IgD-negative memory B cell (primary cell): ENCODE measurements around the gene JPT1. TPM values are rescaled to one million over a fixed set of nuclear protein-coding genes. Genes with fewer than 3 reads are reported as not detected.
A peak's percentile ranks its signal among the peaks of the same experiment; 100 is the strongest.

ENCODE experiments used
- H3K27ac Mint-ChIP-seq, 3 donors: one replicate each; pipeline ENCODE4 v1.8.0; 2020 to 2022; ENCODE audit warnings: mild to moderate bottlenecking in 3 of 3, mixed read lengths in 3 of 3, moderate library complexity in 1 of 3
- H3K27me3 Mint-ChIP-seq: one replicate; pipeline ENCODE4 v1.8.0; 2021; ENCODE audit warnings: mixed read lengths
- H3K36me3 Mint-ChIP-seq: one replicate; pipeline ENCODE4 v1.8.0; 2020; ENCODE audit warnings: mild to moderate bottlenecking, mixed read lengths
- H3K4me1 Mint-ChIP-seq, 3 donors: one replicate each; pipeline ENCODE4 v1.8.0; 2020 to 2022; ENCODE audit warnings: mixed read lengths in 3 of 3, mild to moderate bottlenecking in 1 of 3
- H3K4me3 Mint-ChIP-seq, 4 donors: one replicate each; pipeline ENCODE4 v1.8.0; 2020 to 2022; ENCODE audit warnings: mild to moderate bottlenecking in 4 of 4, mixed read lengths in 4 of 4, moderate library complexity in 3 of 4
- H3K9me3 Mint-ChIP-seq, 3 donors: one replicate each; pipeline ENCODE4 v1.8.0; 2020 to 2021; ENCODE audit warnings: mixed read lengths in 3 of 3, mild to moderate bottlenecking in 1 of 3
- polyA plus RNA-seq: library from polyadenylated mRNA; unstranded; fragments of 300-500 nt; fragmentation: Illumina TruSeq; gene quantifications from one replicate; pipeline ENCODE4 v1.2.3, GENCODE V29; 2021

The JPT1 gene, protein sequence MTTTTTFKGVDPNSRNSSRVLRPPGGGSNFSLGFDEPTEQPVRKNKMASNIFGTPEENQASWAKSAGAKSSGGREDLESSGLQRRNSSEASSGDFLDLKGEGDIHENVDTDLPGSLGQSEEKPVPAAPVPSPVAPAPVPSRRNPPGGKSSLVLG
- 150 TPM for polyA plus RNA-seq

DNA sequence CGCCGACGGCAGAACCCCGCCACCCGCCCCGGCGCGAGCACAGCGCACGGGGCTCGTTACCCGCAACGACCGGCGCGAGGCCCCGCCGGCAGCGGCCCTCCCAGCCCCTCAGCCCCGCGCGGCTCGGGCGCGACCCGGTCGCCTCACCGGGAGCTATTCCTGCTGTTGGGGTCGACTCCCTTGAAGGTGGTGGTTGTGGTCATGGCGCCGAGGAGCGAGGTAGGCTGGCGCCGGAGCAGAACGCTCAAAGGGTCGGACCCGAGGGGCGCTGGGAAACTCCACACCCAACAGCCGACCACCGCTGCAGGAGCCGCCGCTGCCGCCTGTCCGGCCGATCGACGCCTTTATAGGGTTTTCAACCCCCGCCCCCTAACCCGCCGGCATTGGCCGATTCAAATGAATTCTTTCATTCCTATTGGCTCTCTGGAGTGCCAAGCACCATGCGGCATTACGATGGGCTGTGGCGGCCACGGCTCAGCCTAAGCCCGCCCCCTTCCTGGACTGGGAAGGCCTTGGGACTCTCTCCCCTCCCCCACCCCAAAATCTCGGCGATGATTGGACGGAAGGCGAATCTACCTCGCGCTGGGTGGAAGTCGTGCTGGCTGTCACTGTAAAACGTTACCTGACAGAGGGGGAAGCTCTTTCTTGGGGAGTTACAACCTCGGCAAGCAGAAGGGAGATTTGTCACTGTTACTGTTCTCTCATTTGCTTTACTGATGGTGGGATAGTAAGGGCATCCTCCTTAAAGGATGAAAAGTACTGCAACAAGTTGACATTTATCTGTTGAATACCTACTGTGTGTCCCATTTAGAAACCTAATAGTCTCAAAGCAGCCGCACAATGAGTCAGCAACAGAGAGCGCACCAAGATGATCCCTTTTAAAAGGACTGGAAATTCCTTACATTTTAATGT lies at the start of gene JPT1:
Gene JPT1 (minus strand): TSS at position 318 of the 912 bp plus-strand sequence. CDS start 115 bp downstream, at position 203.
- peaks cover 22 to 28% (median 24%) of the 10 kb centered on the region in 3 donors for H3K4me1 Mint-ChIP-seq
- H3K27ac Mint-ChIP-seq, result peak within 1 kb of the TSS; percentile 80 to 94 (median 90)
- H3K4me3 Mint-ChIP-seq, result peak within 1 kb of the TSS; percentile 73 to 98 (median 94)
- no peaks in the 10 kb centered on the region for H3K27me3 Mint-ChIP-seq
- H3K9me3 Mint-ChIP-seq, result no peaks in the 10 kb centered on the region
- H3K36me3 Mint-ChIP-seq, result no peaks in the 10 kb centered on the region

DNA sequence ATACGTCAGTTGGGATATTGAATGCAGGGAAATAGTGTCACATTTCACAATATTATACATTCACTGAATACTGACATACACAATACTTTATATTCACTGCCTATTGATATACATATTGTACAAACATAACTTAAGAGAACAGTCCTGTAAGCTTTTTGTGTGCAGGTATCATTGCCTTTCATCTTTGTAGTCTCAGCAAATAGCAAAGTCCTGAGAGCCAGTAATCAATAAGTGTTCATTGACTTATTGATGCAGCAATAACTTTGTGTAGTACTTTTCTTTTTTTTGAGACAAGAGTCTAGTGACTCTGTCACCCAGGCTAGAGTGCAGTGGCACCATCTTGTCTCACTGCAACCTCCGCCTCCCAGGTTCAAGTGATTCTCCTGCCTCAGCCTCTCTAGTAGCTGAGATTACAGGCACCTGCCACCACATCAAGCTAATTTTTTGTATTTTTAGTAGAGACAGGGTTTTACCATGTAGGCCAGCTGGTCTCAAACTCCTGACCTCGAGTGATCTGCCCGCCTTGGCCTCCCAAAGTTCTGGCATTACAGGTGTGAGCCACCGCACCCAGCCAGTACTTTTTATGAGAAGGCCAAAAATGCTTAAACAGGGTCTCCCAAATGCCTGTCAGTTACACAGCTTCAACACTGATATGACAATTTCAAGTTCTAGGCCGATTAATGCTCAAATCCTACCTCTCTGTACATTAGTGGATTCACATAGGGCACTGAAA lies 45.7 kb upstream of the JPT1 start:
- no peaks in the 10 kb centered on the region for H3K9me3 Mint-ChIP-seq
- H3K27me3 Mint-ChIP-seq, result no peaks in the 10 kb centered on the region
- H3K36me3 Mint-ChIP-seq, result no peaks in the 10 kb centered on the region

DNA sequence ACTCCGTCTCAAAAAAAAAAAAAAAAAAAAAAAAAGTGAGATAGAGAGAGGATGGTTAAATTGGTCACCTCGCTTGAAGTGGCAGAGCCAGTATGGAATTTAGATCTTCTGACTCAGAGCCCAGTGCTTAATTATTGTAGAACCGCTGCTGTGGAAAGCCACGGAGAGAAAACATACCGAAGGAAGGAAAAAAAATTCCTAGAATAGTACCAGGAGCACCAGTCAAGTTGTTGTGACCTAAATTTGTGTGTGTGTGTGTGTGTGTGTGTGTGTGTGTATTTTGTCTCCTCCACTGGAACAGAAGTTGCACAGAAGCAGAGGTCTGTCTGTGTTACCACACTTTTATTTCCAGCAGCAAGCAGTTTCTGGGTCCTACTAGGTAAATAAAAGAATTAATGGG lies 40.6 kb upstream of the JPT1 start:
- H3K36me3 Mint-ChIP-seq, result no peaks in the 10 kb centered on the region
- no peak overlapping the region for H3K27ac Mint-ChIP-seq
- H3K9me3 Mint-ChIP-seq, result no peaks in the 10 kb centered on the region
- no peaks in the 10 kb centered on the region for H3K4me1 Mint-ChIP-seq
- no peak overlapping the region for H3K4me3 Mint-ChIP-seq
- no peaks in the 10 kb centered on the region for H3K27me3 Mint-ChIP-seq

More for the DNA sequence above, 45.7 kb upstream of the JPT1 start:
- H3K27ac Mint-ChIP-seq, result no peak overlapping the region
- H3K4me1 Mint-ChIP-seq, result peaks cover 5 to 12% (median 6%) of the 10 kb centered on the region in 3 donors
- H3K4me3 Mint-ChIP-seq, result no peak overlapping the region

DNA sequence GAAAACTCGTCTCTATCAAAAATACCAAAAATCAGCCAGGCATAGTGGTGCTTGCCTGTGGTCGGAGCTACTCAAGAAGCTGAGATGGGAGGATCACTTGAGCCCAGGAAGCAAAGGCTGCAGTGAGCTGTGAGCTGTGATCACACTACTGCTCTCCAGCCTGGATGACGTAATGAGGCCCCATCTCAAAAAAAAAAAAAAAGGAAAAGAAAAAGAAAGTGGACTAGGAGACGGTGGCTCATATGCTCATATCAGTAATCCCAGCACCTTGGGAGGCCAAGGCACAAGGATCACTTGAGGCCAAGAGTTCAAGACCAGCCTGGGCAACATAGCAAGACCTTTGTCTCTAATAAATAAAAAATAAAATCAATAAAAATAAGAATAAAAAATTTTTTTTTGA lies 37.3 kb upstream of the JPT1 start:
- H3K9me3 Mint-ChIP-seq, result no peaks in the 10 kb centered on the region
- peaks cover 0 to 6% (median 2%) of the 10 kb centered on the region in 3 donors for H3K4me1 Mint-ChIP-seq
- no peak overlapping the region for H3K27ac Mint-ChIP-seq
- H3K36me3 Mint-ChIP-seq, result no peaks in the 10 kb centered on the region
- H3K4me3 Mint-ChIP-seq, result no peak overlapping the region
- H3K27me3 Mint-ChIP-seq, result no peaks in the 10 kb centered on the region

DNA sequence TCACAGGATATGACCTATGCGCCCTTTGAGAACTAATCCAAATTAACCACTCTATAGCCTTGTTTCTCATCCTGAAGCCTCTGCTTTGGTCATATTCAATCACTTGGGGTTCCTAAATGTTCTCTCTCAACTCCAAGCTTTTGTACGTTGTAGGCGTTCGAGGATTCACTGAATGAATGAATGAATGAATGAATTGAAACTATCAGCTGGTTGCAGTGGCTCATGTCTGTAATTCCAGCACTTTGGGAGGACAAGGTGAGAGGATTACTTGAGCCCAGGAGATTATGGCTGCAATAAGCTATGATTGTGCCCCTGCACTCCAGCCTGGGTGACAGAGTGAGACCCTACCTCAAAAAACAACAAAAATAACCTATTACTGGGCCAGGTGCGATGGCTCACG lies 34.3 kb upstream of the JPT1 start:
- no peak overlapping the region for H3K27ac Mint-ChIP-seq
- peak overlapping the region in 1 of 4 donors; percentile 48 for H3K4me3 Mint-ChIP-seq
- H3K9me3 Mint-ChIP-seq, result no peaks in the 10 kb centered on the region
- no peaks in the 10 kb centered on the region for H3K27me3 Mint-ChIP-seq
- H3K36me3 Mint-ChIP-seq, result no peaks in the 10 kb centered on the region
- peaks cover 3 to 10% (median 10%) of the 10 kb centered on the region in 3 donors for H3K4me1 Mint-ChIP-seq

DNA sequence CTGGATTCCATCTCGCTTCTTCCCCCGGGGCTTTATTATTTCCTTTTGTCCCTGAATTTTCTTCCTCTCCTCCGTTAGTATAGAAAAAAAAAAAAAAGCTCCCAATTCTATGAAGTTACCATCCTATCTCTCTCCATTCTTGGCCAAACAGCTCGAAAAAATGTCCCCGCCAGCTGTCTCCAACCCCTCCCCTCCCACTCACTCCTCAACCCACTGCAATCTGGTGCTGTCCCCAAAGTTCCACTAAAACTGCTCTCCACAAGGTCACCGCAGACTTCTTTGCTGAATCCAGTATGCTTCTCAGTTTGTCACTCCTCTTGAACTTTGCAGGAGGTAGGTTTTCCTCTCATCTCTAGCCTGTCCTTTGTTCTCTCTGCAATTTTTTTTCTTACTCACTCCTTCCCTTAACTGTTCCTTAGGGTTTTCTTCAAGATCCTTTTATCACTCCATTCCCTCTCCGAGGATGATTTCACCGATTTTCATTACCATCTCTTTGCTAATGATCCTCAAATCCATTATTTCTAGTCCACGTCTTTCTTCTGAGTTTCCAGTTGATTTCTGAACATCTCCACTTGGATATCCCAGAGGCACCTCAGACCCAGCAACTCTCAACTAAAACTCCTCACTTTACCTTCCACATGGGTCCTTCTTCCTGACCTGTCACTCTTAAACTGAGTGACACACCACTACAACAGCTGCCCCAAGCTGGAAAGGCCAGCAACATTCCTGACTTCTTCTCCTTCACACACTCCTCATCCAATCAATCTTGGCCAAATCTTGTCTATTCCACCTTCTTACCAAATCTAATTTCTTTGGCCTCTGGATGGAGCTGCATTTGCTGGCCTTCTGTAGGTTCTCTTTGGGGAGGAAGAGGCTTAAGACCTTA lies 29.9 kb upstream of the JPT1 start:
- H3K27me3 Mint-ChIP-seq, result no peaks in the 10 kb centered on the region
- H3K4me3 Mint-ChIP-seq, result peak overlapping the region; percentile 58 to 94 (median 82)
- no peaks in the 10 kb centered on the region for H3K9me3 Mint-ChIP-seq
- H3K36me3 Mint-ChIP-seq, result no peaks in the 10 kb centered on the region
- H3K27ac Mint-ChIP-seq, result peak overlapping the region; percentile 75 to 91 (median 88)
- H3K4me1 Mint-ChIP-seq, result peaks cover 18 to 25% (median 21%) of the 10 kb centered on the region in 3 donors

DNA sequence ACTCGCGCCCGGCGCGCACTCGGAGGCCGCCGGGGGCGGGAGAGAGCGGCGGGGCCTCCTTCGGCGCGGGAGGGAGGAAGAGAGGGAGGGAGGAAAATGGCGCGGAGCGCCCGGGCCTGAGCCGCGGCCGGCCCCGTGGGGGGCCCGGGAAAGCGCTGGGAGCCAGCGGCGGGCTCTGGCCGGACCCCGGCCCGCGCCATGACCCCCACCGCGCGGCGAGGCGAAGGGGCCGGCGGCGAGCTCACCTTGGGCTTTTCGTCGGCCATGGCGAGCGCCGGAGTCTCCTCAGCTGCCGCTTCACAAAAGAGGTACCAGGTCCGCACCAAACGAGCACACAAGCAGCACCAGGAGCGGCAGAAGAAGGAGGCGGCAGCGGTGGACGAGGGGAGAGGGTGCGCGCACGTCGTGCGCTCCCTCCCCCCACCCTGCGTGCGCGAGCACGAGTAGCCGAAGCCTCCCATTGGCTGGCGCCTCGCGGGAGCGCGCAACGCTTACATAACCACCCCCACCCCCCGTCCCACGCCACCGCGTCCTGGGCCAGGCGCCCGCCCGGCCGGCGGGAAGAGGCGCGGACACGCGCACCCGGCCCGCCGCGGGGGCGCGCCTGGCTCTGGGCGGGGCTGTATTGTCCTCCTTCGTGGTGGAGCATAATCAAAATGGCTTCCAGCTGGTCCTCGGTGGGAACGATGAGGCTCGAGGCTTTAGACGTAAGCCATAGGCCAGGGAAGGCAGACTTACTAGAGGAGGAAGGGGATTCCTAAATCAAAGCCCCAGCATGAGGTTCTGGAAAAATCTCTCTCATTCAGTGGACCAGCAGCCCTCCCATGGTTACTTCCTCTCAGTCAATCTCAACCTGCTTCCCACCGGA lies 28.5 kb upstream of the JPT1 start, which contains the start of gene SUMO2:
Gene SUMO2 (minus strand): TSS at position 391 of the 868 bp plus-strand sequence. CDS start 125 bp downstream, at position 266.
- Mint-ChIP-seq H3K4me1 (peaks cover 18 to 22% (median 21%) of the 10 kb centered on the region in 3 donors), H3K36me3 (no peaks in the 10 kb centered on the region), H3K9me3 (no peaks in the 10 kb centered on the region), H3K27ac (peak within 1 kb of the TSS; percentile 88 to 98 (median 97)), H3K27me3 (no peaks in the 10 kb centered on the region), H3K4me3 (peak within 1 kb of the TSS; percentile 86 to 95 (median 92))

DNA sequence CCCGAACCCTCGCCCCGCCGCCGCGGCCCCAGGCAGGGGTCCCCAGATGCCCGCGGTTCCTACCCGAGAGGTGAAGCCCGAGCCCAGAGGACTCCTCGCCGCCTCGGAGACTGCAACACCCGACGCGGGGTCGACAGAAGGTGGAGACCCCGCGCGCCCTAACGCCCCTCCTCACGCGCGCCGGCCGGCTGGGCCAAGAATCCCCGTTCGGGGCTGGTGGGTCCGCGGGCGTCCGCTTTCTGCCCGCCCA lies 27.9 kb upstream of the JPT1 start:
- no peaks in the 10 kb centered on the region for H3K36me3 Mint-ChIP-seq
- H3K9me3 Mint-ChIP-seq, result no peaks in the 10 kb centered on the region
- no peaks in the 10 kb centered on the region for H3K27me3 Mint-ChIP-seq
- H3K4me1 Mint-ChIP-seq, result peaks cover 18 to 22% (median 21%) of the 10 kb centered on the region in 3 donors
- peak overlapping the region; percentile 84 to 94 (median 88) for H3K27ac Mint-ChIP-seq
- H3K4me3 Mint-ChIP-seq, result peak overlapping the region; percentile 83 to 95 (median 92)

DNA sequence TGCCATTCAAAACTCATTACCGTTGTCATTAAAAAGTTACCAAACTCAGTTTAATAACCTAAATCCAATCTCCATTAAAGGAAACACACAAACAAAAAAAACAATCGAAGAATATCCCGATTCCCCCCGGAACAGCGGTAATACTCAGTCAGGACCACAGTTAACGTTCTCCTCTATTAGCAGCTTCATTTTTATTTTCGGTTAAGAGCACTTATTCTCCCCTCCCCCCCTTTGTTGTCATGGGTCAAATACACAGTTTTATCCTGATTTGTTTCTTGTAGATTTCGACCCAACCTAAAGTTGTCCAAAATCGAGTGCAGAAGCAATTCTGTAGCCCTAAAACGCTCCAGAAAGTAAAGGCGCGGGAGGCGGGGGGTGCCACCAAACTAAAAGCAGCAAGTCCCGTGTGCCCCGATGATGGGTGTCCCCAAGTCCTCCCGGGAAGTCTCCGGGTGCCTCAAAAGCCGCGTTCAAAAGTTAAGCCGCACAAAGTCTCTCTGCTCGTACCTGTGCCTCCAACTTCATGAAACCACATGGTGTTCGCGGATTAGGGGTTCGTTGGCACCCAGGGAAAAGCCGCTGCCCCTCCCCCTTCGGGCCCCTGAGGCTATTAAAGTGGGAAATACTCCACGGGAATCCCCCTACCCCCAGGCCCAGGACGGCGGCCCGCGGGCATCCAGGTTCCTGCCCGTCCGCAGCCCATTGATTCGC lies 27.5 kb upstream of the JPT1 start:
- peak overlapping the region; percentile 84 to 94 (median 88) for H3K27ac Mint-ChIP-seq
- H3K36me3 Mint-ChIP-seq, result no peaks in the 10 kb centered on the region
- H3K4me3 Mint-ChIP-seq, result peak overlapping the region; percentile 83 to 95 (median 92)
- peaks cover 18 to 22% (median 21%) of the 10 kb centered on the region in 3 donors for H3K4me1 Mint-ChIP-seq
- H3K9me3 Mint-ChIP-seq, result no peaks in the 10 kb centered on the region
- H3K27me3 Mint-ChIP-seq, result no peaks in the 10 kb centered on the region

DNA sequence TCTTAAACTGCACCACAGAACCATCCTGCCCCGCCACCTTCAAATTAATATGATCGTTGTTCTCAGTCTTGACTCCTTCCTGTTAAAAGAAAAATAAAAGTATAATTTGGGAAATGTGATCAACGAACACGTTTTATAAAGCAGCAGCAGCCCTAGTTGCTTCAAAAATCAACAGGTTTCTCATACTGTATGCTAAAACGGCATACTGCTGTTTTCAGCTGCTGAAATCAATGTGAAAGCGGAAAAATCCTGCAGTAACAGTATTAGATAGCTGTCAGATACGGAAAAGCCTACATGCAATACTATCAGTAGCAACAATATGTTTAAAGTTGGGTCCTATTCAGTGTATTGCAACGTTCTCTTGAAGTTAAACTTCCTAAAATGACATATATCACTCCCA lies 26.8 kb upstream of the JPT1 start:
- Mint-ChIP-seq H3K36me3 (no peaks in the 10 kb centered on the region), H3K4me1 (peaks cover 18 to 27% (median 23%) of the 10 kb centered on the region in 3 donors), H3K27ac (peak overlapping the region; percentile 84 to 94 (median 88)), H3K4me3 (peak overlapping the region; percentile 83 to 95 (median 92)), H3K9me3 (no peaks in the 10 kb centered on the region), H3K27me3 (no peaks in the 10 kb centered on the region)

DNA sequence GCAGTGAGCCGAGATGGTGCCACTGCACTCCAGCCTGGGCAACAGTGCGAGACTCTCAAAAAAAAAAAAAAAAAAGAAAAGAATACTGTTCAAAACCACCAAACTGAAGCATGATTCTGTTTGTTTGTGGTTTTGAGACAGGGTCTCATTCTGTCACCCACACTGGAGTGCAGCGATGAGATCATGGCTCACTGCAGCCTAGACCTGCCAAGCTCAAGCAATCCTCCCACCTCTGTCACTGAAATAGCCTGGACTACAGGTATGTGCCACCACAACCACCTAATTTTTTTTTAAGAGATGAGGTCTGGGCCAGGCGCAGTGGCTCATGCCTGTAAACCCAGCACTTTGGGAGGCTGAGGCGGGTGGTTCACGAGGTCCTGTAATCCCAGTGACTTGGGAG lies 24.1 kb upstream of the JPT1 start:
- Mint-ChIP-seq H3K27me3 (no peaks in the 10 kb centered on the region), H3K36me3 (no peaks in the 10 kb centered on the region), H3K4me1 (peaks cover 14 to 26% (median 17%) of the 10 kb centered on the region in 3 donors), H3K4me3 (peak overlapping the region in 1 of 4 donors; percentile 61), H3K9me3 (no peaks in the 10 kb centered on the region), H3K27ac (no peak overlapping the region)

DNA sequence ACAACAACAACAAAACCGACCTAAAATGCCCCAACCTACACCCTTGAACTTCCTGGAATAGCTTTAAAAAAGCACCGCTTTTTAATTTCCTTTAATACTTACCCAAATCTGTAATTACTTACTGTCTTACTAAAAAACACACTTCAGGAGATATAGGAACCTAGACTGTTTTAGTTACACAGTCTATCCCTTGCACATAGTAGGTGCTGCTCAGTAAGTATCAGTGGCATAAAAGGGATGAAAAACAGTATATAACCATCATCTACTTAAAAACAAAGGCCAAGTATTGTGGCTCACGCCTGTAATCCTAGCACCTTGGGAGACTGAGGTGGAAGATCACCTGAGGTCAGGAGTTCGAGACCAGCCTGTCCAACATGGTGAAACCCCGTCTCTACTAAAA lies 22.3 kb upstream of the JPT1 start:
- no peaks in the 10 kb centered on the region for H3K27me3 Mint-ChIP-seq
- no peaks in the 10 kb centered on the region for H3K36me3 Mint-ChIP-seq
- H3K4me1 Mint-ChIP-seq, result peaks cover 16 to 29% (median 18%) of the 10 kb centered on the region in 3 donors
- peak overlapping the region in 1 of 3 donors; percentile 73 for H3K27ac Mint-ChIP-seq
- peak overlapping the region in 1 of 4 donors; percentile 45 for H3K4me3 Mint-ChIP-seq
- H3K9me3 Mint-ChIP-seq, result no peaks in the 10 kb centered on the region

DNA sequence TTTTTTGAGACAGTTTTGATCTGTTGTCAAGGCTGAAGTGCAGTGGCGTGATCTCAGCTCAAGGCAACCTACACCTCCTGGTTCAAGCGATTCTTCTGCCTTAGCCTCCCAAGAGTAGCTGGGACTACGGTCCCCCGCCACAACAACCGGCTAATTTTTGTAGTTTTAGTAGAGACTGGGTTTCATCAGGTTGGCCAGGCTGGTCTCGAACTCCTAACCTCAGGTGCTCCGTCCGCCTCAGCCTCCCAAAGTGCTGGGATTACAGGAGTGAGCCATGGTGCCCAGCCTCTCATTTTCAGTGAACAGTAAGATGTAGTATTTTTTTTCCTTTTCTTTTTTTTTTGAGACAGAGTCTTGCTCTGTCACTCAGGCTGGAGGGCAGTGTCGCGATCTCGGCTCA lies 20.7 kb upstream of the JPT1 start:
- peaks cover 7 to 21% (median 9%) of the 10 kb centered on the region in 3 donors for H3K4me1 Mint-ChIP-seq
- H3K4me3 Mint-ChIP-seq, result no peak overlapping the region
- H3K27me3 Mint-ChIP-seq, result no peaks in the 10 kb centered on the region
- H3K9me3 Mint-ChIP-seq, result no peaks in the 10 kb centered on the region
- no peak overlapping the region for H3K27ac Mint-ChIP-seq
- no peaks in the 10 kb centered on the region for H3K36me3 Mint-ChIP-seq
